H7 (cell line): ENCODE results near the gene CYRIA. TPM values are rescaled to one million over a fixed set of nuclear protein-coding genes. Genes with fewer than 3 reads are reported as not detected.
A peak's percentile ranks its signal among the peaks of the same experiment; 100 is the strongest.

ENCODE experiments used
- DNase-seq: peaks from one replicate; pipeline ENCODE4 v3.0.0; 2012
- H3K27me3 ChIP-seq: 2 replicates; pipeline ENCODE4 v1.6.0; 2011; ENCODE audit warnings: mild to moderate bottlenecking, low read length; ENCODE audit not compliant: control insufficient read depth, insufficient read depth
- H3K36me3 ChIP-seq: replicated peaks from 2 replicates; pipeline ENCODE4 v1.5.1; 2011; ENCODE audit warnings: low read length; ENCODE audit not compliant: control insufficient read depth, insufficient read depth
- H3K4me3 ChIP-seq: 2 replicates; pipeline ENCODE4 v1.5.1; 2011; ENCODE audit warnings: low read depth, mild to moderate bottlenecking, control low read depth, low read length, moderate library complexity; ENCODE audit not compliant: insufficient read depth
- total RNA-seq: library from RNA; depleted of rRNA; stranded (reverse); fragments of >200 nt; shearing (Covaris generic); gene quantifications from 2 replicates; pipeline ENCODE4 v1.2.3, GENCODE V29; 2014

Gene CYRIA
- total RNA-seq, 1 experiment from 2014 or later = 1.5 TPM

- DNase-seq = no peak
- H3K36me3 ChIP-seq = no peaks in the 10 kb centered on the region
These were observed 28.3 kb downstream of the CYRIA start for GRCh38 chr2:16637304-16637703.

GRCh38 chr2:16635791-16636699, 29.6 kb downstream of the CYRIA start:
- no peak for DNase-seq
- Histone ChIP-seq H3K36me3 (no peaks in the 10 kb centered on the region), H3K27me3 (no peaks in the 10 kb centered on the region), H3K4me3 (no peak overlapping the region)

More at GRCh38 chr2:16637304-16637703, 28.3 kb downstream of the CYRIA start:
- Histone ChIP-seq H3K27me3 (no peaks in the 10 kb centered on the region), H3K4me3 (no peak overlapping the region)

GRCh38 chr2:16633621-16634430, 31.8 kb downstream of the CYRIA start:
- H3K36me3 ChIP-seq = no peaks in the 10 kb centered on the region
- H3K27me3 ChIP-seq = no peaks in the 10 kb centered on the region
- DNase-seq = no peak
- H3K4me3 ChIP-seq = no peak overlapping the region

- no peak overlapping the region for H3K4me3 ChIP-seq
- no peak for DNase-seq
- no peaks in the 10 kb centered on the region for H3K27me3 ChIP-seq
- H3K36me3 ChIP-seq = no peaks in the 10 kb centered on the region
These were observed 33.0 kb downstream of the CYRIA start for GRCh38 chr2:16632598-16632997.

GRCh38 chr2:16630463-16630862, 35.2 kb downstream of the CYRIA start:
- no peaks in the 10 kb centered on the region for H3K27me3 ChIP-seq
- H3K36me3 ChIP-seq = no peaks in the 10 kb centered on the region
- no peak for DNase-seq
- H3K4me3 ChIP-seq = no peak overlapping the region

- H3K4me3 ChIP-seq = no peak overlapping the region
- DNase-seq = no peak
- H3K36me3 ChIP-seq = no peaks in the 10 kb centered on the region
- no peaks in the 10 kb centered on the region for H3K27me3 ChIP-seq
These were observed 35.9 kb downstream of the CYRIA start for GRCh38 chr2:16629770-16630169.

- H3K36me3 ChIP-seq = no peaks in the 10 kb centered on the region
- DNase-seq = no peak
- no peak overlapping the region for H3K4me3 ChIP-seq
- no peaks in the 10 kb centered on the region for H3K27me3 ChIP-seq
These were observed 36.6 kb downstream of the CYRIA start for GRCh38 chr2:16629044-16629443.

- H3K4me3 ChIP-seq = no peak overlapping the region
- DNase-seq = no peak
- no peaks in the 10 kb centered on the region for H3K36me3 ChIP-seq
- no peaks in the 10 kb centered on the region for H3K27me3 ChIP-seq
These were observed 37.3 kb downstream of the CYRIA start for GRCh38 chr2:16628314-16628713.

GRCh38 chr2:16626997-16627605, 38.5 kb downstream of the CYRIA start:
- no peak overlapping the region for H3K4me3 ChIP-seq
- H3K27me3 ChIP-seq = no peaks in the 10 kb centered on the region
- no peak for DNase-seq
- H3K36me3 ChIP-seq = no peaks in the 10 kb centered on the region

GRCh38 chr2:16626497-16626896, 39.1 kb downstream of the CYRIA start:
- Histone ChIP-seq H3K27me3 (no peaks in the 10 kb centered on the region), H3K4me3 (no peak overlapping the region), H3K36me3 (no peaks in the 10 kb centered on the region)
- DNase-seq = no peak

- Histone ChIP-seq H3K36me3 (no peaks in the 10 kb centered on the region), H3K4me3 (no peak overlapping the region), H3K27me3 (no peaks in the 10 kb centered on the region)
- DNase-seq = no peak
These were observed 39.9 kb downstream of the CYRIA start for GRCh38 chr2:16625759-16626158.

GRCh38 chr2:16625201-16625729, 40.4 kb downstream of the CYRIA start:
- Histone ChIP-seq H3K36me3 (no peaks in the 10 kb centered on the region), H3K27me3 (no peaks in the 10 kb centered on the region), H3K4me3 (no peak overlapping the region)
- DNase-seq = peak; percentile 37

GRCh38 chr2:16624436-16624780, 41.2 kb downstream of the CYRIA start:
- Histone ChIP-seq H3K27me3 (no peaks in the 10 kb centered on the region), H3K36me3 (no peaks in the 10 kb centered on the region), H3K4me3 (no peak overlapping the region)
- DNase-seq = no peak

- H3K4me3 ChIP-seq = no peak overlapping the region
- no peaks in the 10 kb centered on the region for H3K27me3 ChIP-seq
- no peak for DNase-seq
- H3K36me3 ChIP-seq = no peaks in the 10 kb centered on the region
These were observed 41.8 kb downstream of the CYRIA start for GRCh38 chr2:16623564-16624435.
